Stomach smooth muscle (tissue), 2 donors: ENCODE measurements around the gene GFPT2.
A peak's percentile ranks its signal among the peaks of the same experiment; 100 is the strongest.

ENCODE experiments used
- H3K27ac ChIP-seq: one replicate; pipeline ENCODE4 v1.7.0; 2013; ENCODE audit warnings: mild to moderate bottlenecking, low read length, inconsistent platforms
- H3K27me3 ChIP-seq, 2 donors: one replicate each; pipeline ENCODE4 v1.7.0; 2013; ENCODE audit warnings: low read length in 2 of 2; ENCODE audit not compliant: insufficient read depth in 2 of 2, control insufficient read depth in 1 of 2
- H3K36me3 ChIP-seq, 2 donors: one replicate each; pipeline ENCODE4 v1.7.0; 2013; ENCODE audit warnings: low read length in 2 of 2; ENCODE audit not compliant: control insufficient read depth in 2 of 2, insufficient read depth in 2 of 2
- H3K4me1 ChIP-seq: one replicate; pipeline ENCODE4 v1.7.0; 2013; ENCODE audit warnings: low read length; ENCODE audit not compliant: control insufficient read depth, insufficient read depth
- H3K4me3 ChIP-seq, 2 donors: one replicate each; pipeline ENCODE4 v1.7.0; 2013; ENCODE audit warnings: low read length in 2 of 2
- H3K9ac ChIP-seq, 2 donors: one replicate each; pipeline ENCODE4 v1.7.0; 2013; ENCODE audit warnings: low read length in 2 of 2, mild to moderate bottlenecking in 1 of 2
- H3K9me3 ChIP-seq, 2 donors: one replicate each; pipeline ENCODE4 v1.7.0; 2013; ENCODE audit warnings: low read length in 2 of 2; ENCODE audit not compliant: control insufficient read depth in 2 of 2
- donor health status: healthy.
- donor health status: Pancreatic carcinoma.

The GFPT2 gene

GRCh38 chr5:180367300-180367699, 14.2 kb upstream of the GFPT2 start:
- no peak overlapping the region for H3K27ac ChIP-seq
- no peaks in the 10 kb centered on the region for H3K36me3 ChIP-seq
- no peak overlapping the region for H3K9ac ChIP-seq
- no peak overlapping the region for H3K4me3 ChIP-seq
- peaks cover 5% of the 10 kb centered on the region for H3K4me1 ChIP-seq
- H3K27me3 ChIP-seq: no peaks in the 10 kb centered on the region
- H3K9me3 ChIP-seq: no peaks in the 10 kb centered on the region

- H3K36me3 ChIP-seq: no peaks in the 10 kb centered on the region
- no peak overlapping the region for H3K9ac ChIP-seq
- H3K27ac ChIP-seq: no peak overlapping the region
- peaks cover 5% of the 10 kb centered on the region for H3K4me1 ChIP-seq
- H3K4me3 ChIP-seq: no peak overlapping the region
- no peaks in the 10 kb centered on the region for H3K9me3 ChIP-seq
- H3K27me3 ChIP-seq: no peaks in the 10 kb centered on the region
Observed at GRCh38 chr5:180366326-180366725, 13.2 kb upstream of the GFPT2 start.

GRCh38 chr5:180365829-180366228, 12.7 kb upstream of the GFPT2 start:
- Histone ChIP-seq H3K9me3 (no peaks in the 10 kb centered on the region), H3K4me1 (peaks cover 5% of the 10 kb centered on the region), H3K27ac (no peak overlapping the region), H3K9ac (no peak overlapping the region), H3K36me3 (no peaks in the 10 kb centered on the region), H3K27me3 (no peaks in the 10 kb centered on the region), H3K4me3 (no peak overlapping the region)

- H3K4me1 ChIP-seq: no peaks in the 10 kb centered on the region
- H3K27ac ChIP-seq: no peak overlapping the region
- H3K27me3 ChIP-seq: no peaks in the 10 kb centered on the region
- H3K4me3 ChIP-seq: no peak overlapping the region
- H3K9ac ChIP-seq: no peak overlapping the region
- no peaks in the 10 kb centered on the region for H3K36me3 ChIP-seq
- H3K9me3 ChIP-seq: no peaks in the 10 kb centered on the region
Observed at GRCh38 chr5:180364306-180364856, 11.2 kb upstream of the GFPT2 start.

GRCh38 chr5:180360078-180360957, 7.2 kb upstream of the GFPT2 start:
- H3K9ac ChIP-seq: no peak overlapping the region
- no peaks in the 10 kb centered on the region for H3K4me1 ChIP-seq
- no peaks in the 10 kb centered on the region for H3K9me3 ChIP-seq
- H3K27me3 ChIP-seq: no peaks in the 10 kb centered on the region
- H3K27ac ChIP-seq: no peak overlapping the region
- no peak overlapping the region for H3K4me3 ChIP-seq
- H3K36me3 ChIP-seq: no peaks in the 10 kb centered on the region

- Histone ChIP-seq H3K4me1 (no peaks in the 10 kb centered on the region), H3K27me3 (peaks cover 4 to 10% of the 10 kb centered on the region in 2 donors), H3K36me3 (no peaks in the 10 kb centered on the region), H3K27ac (no peak overlapping the region), H3K9ac (no peak overlapping the region), H3K4me3 (no peak overlapping the region), H3K9me3 (no peaks in the 10 kb centered on the region)
Observed at GRCh38 chr5:180358694-180359093, 5.6 kb upstream of the GFPT2 start.

GRCh38 chr5:180358179-180358578, 5.0 kb upstream of the GFPT2 start:
- Histone ChIP-seq H3K36me3 (no peaks in the 10 kb centered on the region), H3K27me3 (peaks cover 4 to 10% of the 10 kb centered on the region in 2 donors), H3K4me1 (peaks cover 3% of the 10 kb centered on the region), H3K9ac (no peak overlapping the region), H3K9me3 (no peaks in the 10 kb centered on the region), H3K4me3 (no peak overlapping the region), H3K27ac (no peak overlapping the region)

- Histone ChIP-seq H3K4me3 (no peak overlapping the region), H3K9me3 (no peaks in the 10 kb centered on the region), H3K27ac (no peak overlapping the region), H3K27me3 (peaks cover 8 to 10% of the 10 kb centered on the region in 2 donors), H3K9ac (no peak overlapping the region), H3K36me3 (no peaks in the 10 kb centered on the region), H3K4me1 (peaks cover 21% of the 10 kb centered on the region)
Observed at GRCh38 chr5:180354966-180355365, 1.8 kb upstream of the GFPT2 start.

GRCh38 chr5:180353980-180354452, 880 bp upstream of the GFPT2 start:
- Histone ChIP-seq H3K4me1 (peaks cover 21% of the 10 kb centered on the region), H3K27me3 (peaks cover 8 to 10% of the 10 kb centered on the region in 2 donors), H3K9ac (peak overlapping the region in 1 of 2 donors; percentile 26), H3K36me3 (no peaks in the 10 kb centered on the region), H3K9me3 (no peaks in the 10 kb centered on the region), H3K4me3 (peak overlapping the region; percentile 25 to 81), H3K27ac (no peak overlapping the region)

GRCh38 chr5:180352116-180353047, 754 bp downstream of the GFPT2 start:
- H3K27ac ChIP-seq: no peak overlapping the region
- peaks cover 8 to 10% of the 10 kb centered on the region in 2 donors for H3K27me3 ChIP-seq
- peaks cover 26% of the 10 kb centered on the region for H3K4me1 ChIP-seq
- no peaks in the 10 kb centered on the region for H3K9me3 ChIP-seq
- peak overlapping the region; percentile 51 to 59 for H3K9ac ChIP-seq
- peak overlapping the region; percentile 61 to 81 for H3K4me3 ChIP-seq
- no peaks in the 10 kb centered on the region for H3K36me3 ChIP-seq
